ENCODE data around the gene SEC63. TPM values are rescaled to one million over a fixed set of nuclear protein-coding genes. Genes with fewer than 3 reads are reported as not detected.
"Not testable (repeated sequence)": the region's sequence is repeated elsewhere in the genome, so short reads cannot be mapped to it uniquely, and the experiment has no call there.

SEC63 gene
- total RNA-seq, 2 donors from 2014 or later, result 65.3 to 84.3 TPM

GRCh38 chr6:107957308-107957908, 600 bp downstream of the SEC63 start:
- Histone ChIP-seq H3K27me3 (no peaks in the 10 kb centered on the region), H3K9me3 (no peaks in the 10 kb centered on the region), H3K9ac (ENCODE audit: low read depth in 2 of 2, low read length in 2 of 2) (peak overlapping the region; percentile 97 to 99), H3K4me1 (peaks cover 7% of the 10 kb centered on the region), H3K4me3 (peak overlapping the region; percentile 93), H3K27ac (peak overlapping the region; percentile 93), H3K36me3 (no peaks in the 10 kb centered on the region)
- peak; percentile 66 for DNase-seq
- intact Hi-C loops (cut with DNase I), result loop anchor here (10.0 kb wide), 1 partner anchor 1137 kb away; the partner anchor contains the start of genes CEP57L1 and SESN1
- no peak for TF ChIP-seq CTCF (IDR thresholded peaks at IDR 0.05)

GRCh38 chr6:107956586-107957307, 1.3 kb downstream of the SEC63 start:
- no peaks in the 10 kb centered on the region for H3K36me3 ChIP-seq
- H3K27me3 ChIP-seq, result no peaks in the 10 kb centered on the region
- TF ChIP-seq CTCF (IDR thresholded peaks at IDR 0.05), result no peak
- H3K9ac ChIP-seq (ENCODE audit: low read depth in 2 of 2, low read length in 2 of 2), result peak overlapping the region; percentile 97 to 99
- peak overlapping the region; percentile 93 for H3K4me3 ChIP-seq
- peak overlapping the region; percentile 93 for H3K27ac ChIP-seq
- peaks cover 8% of the 10 kb centered on the region for H3K4me1 ChIP-seq
- no peak for DNase-seq
- no peaks in the 10 kb centered on the region for H3K9me3 ChIP-seq
- intact Hi-C loops (cut with DNase I), result loop anchor here (10.0 kb wide), 1 partner anchor 1138 kb away; the partner anchor contains the start of genes CEP57L1 and SESN1

GRCh38 chr6:107956181-107956580, 1.8 kb downstream of the SEC63 start:
- H3K4me1 ChIP-seq, result peaks cover 9% of the 10 kb centered on the region
- peak overlapping the region; percentile 93 for H3K4me3 ChIP-seq
- H3K9me3 ChIP-seq, result no peaks in the 10 kb centered on the region
- DNase-seq, result no peak
- no peak overlapping the region for H3K27ac ChIP-seq
- intact Hi-C loops (cut with DNase I), result loop anchor here (10.0 kb wide), 1 partner anchor 1139 kb away; the partner anchor contains the start of genes CEP57L1 and SESN1
- peak overlapping the region in 1 of 2 donors; percentile 99 for H3K9ac ChIP-seq (ENCODE audit: low read depth in 2 of 2, low read length in 2 of 2)
- no peaks in the 10 kb centered on the region for H3K36me3 ChIP-seq
- no peak for TF ChIP-seq CTCF (IDR thresholded peaks at IDR 0.05)
- H3K27me3 ChIP-seq, result no peaks in the 10 kb centered on the region

GRCh38 chr6:107953858-107954414, 4.1 kb downstream of the SEC63 start:
- peaks cover 16% of the 10 kb centered on the region for H3K4me1 ChIP-seq
- H3K27me3 ChIP-seq; H3K27ac ChIP-seq; H3K4me3 ChIP-seq; DNase-seq; H3K36me3 ChIP-seq; H3K9ac ChIP-seq (ENCODE audit: low read depth in 2 of 2, low read length in 2 of 2); H3K9me3 ChIP-seq: not testable (repeated sequence)
- intact Hi-C loops (cut with DNase I), result loop anchor here (10.0 kb wide), 1 partner anchor 1141 kb away; the partner anchor contains the start of genes CEP57L1 and SESN1

GRCh38 chr6:107943626-107944439, 14.2 kb downstream of the SEC63 start:
- H3K9ac ChIP-seq (ENCODE audit: low read depth in 2 of 2, low read length in 2 of 2), result no peak overlapping the region
- H3K36me3 ChIP-seq, result no peaks in the 10 kb centered on the region
- no peak overlapping the region for H3K4me3 ChIP-seq
- intact Hi-C loops (cut with DNase I), result no loop called here
- DNase-seq, result no peak
- no peak for TF ChIP-seq CTCF (IDR thresholded peaks at IDR 0.05)
- H3K9me3 ChIP-seq, result no peaks in the 10 kb centered on the region
- H3K27me3 ChIP-seq, result no peaks in the 10 kb centered on the region
- H3K4me1 ChIP-seq, result no peaks in the 10 kb centered on the region
- H3K27ac ChIP-seq, result no peak overlapping the region
